HEK293 (cell line): ENCODE data around the gene PPIE.
A peak's percentile ranks its signal among the peaks of the same experiment; 100 is the strongest.

Experiments
- BCL11A ChIP-seq: fragments of 450-650 bp; formaldehyde crosslinking; IDR thresholded peaks from 2 replicates; pipeline ENCODE4 v1.5.1; 2016; ENCODE audit warnings: low read depth, missing biosample characterization, missing genetic modification characterization
- BCL11B ChIP-seq: fragments of 450-650 bp; formaldehyde crosslinking; IDR thresholded peaks from 2 replicates; pipeline ENCODE4 v1.5.1; 2016; ENCODE audit warnings: low read depth, missing biosample characterization, missing genetic modification characterization
- KLF9 ChIP-seq: fragments of 450-650 bp; formaldehyde crosslinking; IDR thresholded peaks from 2 replicates; pipeline ENCODE4 v1.5.1; 2016; ENCODE audit warnings: missing biosample characterization, missing genetic modification characterization, low read depth
- RBAK ChIP-seq: fragments of 450-650 bp; formaldehyde crosslinking; IDR thresholded peaks from 2 replicates; pipeline ENCODE4 v1.5.1; 2016; ENCODE audit warnings: missing biosample characterization, missing genetic modification characterization
- REPIN1 ChIP-seq: fragments of 450-650 bp; formaldehyde crosslinking; IDR thresholded peaks from 2 replicates; pipeline ENCODE4 v1.5.1; 2017; ENCODE audit warnings: missing biosample characterization, missing genetic modification characterization, low read depth
- SP2 ChIP-seq: fragments of 450-650 bp; formaldehyde crosslinking; IDR thresholded peaks from 2 replicates; pipeline ENCODE4 v1.5.1; 2016; ENCODE audit warnings: missing biosample characterization, missing genetic modification characterization
- SP7 ChIP-seq: fragments of 450-650 bp; formaldehyde crosslinking; IDR thresholded peaks from 2 replicates; pipeline ENCODE4 v1.5.1; 2016; ENCODE audit warnings: missing biosample characterization, missing genetic modification characterization
- ZBTB10 ChIP-seq: fragments of 450-650 bp; formaldehyde crosslinking; IDR thresholded peaks from 2 replicates; pipeline ENCODE4 v1.5.1; 2016; ENCODE audit warnings: missing biosample characterization, missing genetic modification characterization
- ZBTB48 ChIP-seq: fragments of 450-650 bp; formaldehyde crosslinking; IDR thresholded peaks from 2 replicates; pipeline ENCODE4 v1.5.1; 2016; ENCODE audit warnings: missing biosample characterization, missing genetic modification characterization
- ZBTB6 ChIP-seq: fragments of 450-650 bp; formaldehyde crosslinking; IDR thresholded peaks from 2 replicates; pipeline ENCODE4 v1.5.1; 2017; ENCODE audit warnings: missing biosample characterization, missing genetic modification characterization
- ZBTB7A ChIP-seq: fragments of 450-650 bp; formaldehyde crosslinking; IDR thresholded peaks from 2 replicates; pipeline ENCODE4 v1.5.1; 2016; ENCODE audit warnings: low read depth, missing biosample characterization, missing genetic modification characterization
- ZBTB8A ChIP-seq: fragments of 450-650 bp; formaldehyde crosslinking; IDR thresholded peaks from 2 replicates; pipeline ENCODE4 v1.5.1; 2016; ENCODE audit warnings: missing biosample characterization, missing genetic modification characterization
- ZEB2 ChIP-seq: fragments of 450-650 bp; formaldehyde crosslinking; IDR thresholded peaks from 2 replicates; pipeline ENCODE4 v1.5.1; 2016; ENCODE audit warnings: missing biosample characterization, missing genetic modification characterization
- ZFP41 ChIP-seq: fragments of 450-650 bp; formaldehyde crosslinking; IDR thresholded peaks from 2 replicates; pipeline ENCODE4 v1.5.1; 2016; ENCODE audit warnings: missing biosample characterization, missing genetic modification characterization, borderline replicate concordance
- ZNF138 ChIP-seq: fragments of 450-650 bp; formaldehyde crosslinking; IDR thresholded peaks from 2 replicates; pipeline ENCODE4 v1.5.1; 2016; ENCODE audit warnings: missing biosample characterization, missing genetic modification characterization, borderline replicate concordance
- ZNF211 ChIP-seq: fragments of 450-650 bp; formaldehyde crosslinking; IDR thresholded peaks from 2 replicates; pipeline ENCODE4 v1.5.1; 2016; ENCODE audit warnings: low read depth, missing biosample characterization, missing genetic modification characterization
- ZNF26 ChIP-seq: fragments of 450-650 bp; formaldehyde crosslinking; IDR thresholded peaks from 2 replicates; pipeline ENCODE4 v1.5.1; 2016; ENCODE audit warnings: missing biosample characterization, missing genetic modification characterization
- ZNF391 ChIP-seq: fragments of 450-650 bp; formaldehyde crosslinking; IDR thresholded peaks from 2 replicates; pipeline ENCODE4 v1.5.1; 2016; ENCODE audit warnings: low read depth, missing biosample characterization, missing genetic modification characterization, borderline replicate concordance
- ZNF416 ChIP-seq: fragments of 450-650 bp; formaldehyde crosslinking; IDR thresholded peaks from 2 replicates; pipeline ENCODE4 v1.5.1; 2016; ENCODE audit warnings: missing biosample characterization, missing genetic modification characterization
- ZNF488 ChIP-seq: fragments of 450-650 bp; formaldehyde crosslinking; IDR thresholded peaks from 2 replicates; pipeline ENCODE4 v1.5.1; 2016; ENCODE audit warnings: missing biosample characterization, missing genetic modification characterization
- ZNF513 ChIP-seq: fragments of 450-650 bp; IDR thresholded peaks from 2 replicates; pipeline ENCODE4 v1.5.1; 2018; ENCODE audit warnings: missing biosample characterization, missing genetic modification characterization
- ZNF514 ChIP-seq: fragments of 450-650 bp; formaldehyde crosslinking; IDR thresholded peaks from 2 replicates; pipeline ENCODE4 v1.5.1; 2016; ENCODE audit warnings: missing biosample characterization, missing genetic modification characterization
- ZNF660 ChIP-seq: fragments of 450-650 bp; IDR thresholded peaks from 2 replicates; pipeline ENCODE4 v1.5.1; 2018; ENCODE audit warnings: missing biosample characterization, mild to moderate bottlenecking, missing genetic modification characterization
- ZNF76 ChIP-seq: fragments of 450-650 bp; formaldehyde crosslinking; IDR thresholded peaks from 2 replicates; pipeline ENCODE4; 2016; ENCODE audit warnings: low read depth, missing biosample characterization, missing genetic modification characterization, borderline replicate concordance
- ZNF768 ChIP-seq: fragments of 450-650 bp; formaldehyde crosslinking; IDR thresholded peaks from 2 replicates; pipeline ENCODE4 v1.5.1; 2018; ENCODE audit warnings: missing biosample characterization, mild to moderate bottlenecking, missing genetic modification characterization
- ZNF777 ChIP-seq: fragments of 450-650 bp; formaldehyde crosslinking; IDR thresholded peaks from 2 replicates; pipeline ENCODE4 v1.5.1; 2017; ENCODE audit warnings: missing biosample characterization, missing genetic modification characterization, borderline replicate concordance
- TF ChIP-seq, protein P1 (sequence below): fragments of 450-650 bp; formaldehyde crosslinking; IDR thresholded peaks from 2 replicates; pipeline ENCODE4 v1.5.1; 2016; ENCODE audit warnings: missing biosample characterization, missing genetic modification characterization
- TF ChIP-seq, protein P2 (sequence below): fragments of 450-650 bp; formaldehyde crosslinking; IDR thresholded peaks from 2 replicates; pipeline ENCODE4 v1.5.1; 2016; ENCODE audit warnings: missing biosample characterization, missing genetic modification characterization

PPIE gene

GRCh38 chr1:39788426-39788757, 49.7 kb downstream of the PPIE start (continued):
- TF ChIP-seq, protein P1, sequence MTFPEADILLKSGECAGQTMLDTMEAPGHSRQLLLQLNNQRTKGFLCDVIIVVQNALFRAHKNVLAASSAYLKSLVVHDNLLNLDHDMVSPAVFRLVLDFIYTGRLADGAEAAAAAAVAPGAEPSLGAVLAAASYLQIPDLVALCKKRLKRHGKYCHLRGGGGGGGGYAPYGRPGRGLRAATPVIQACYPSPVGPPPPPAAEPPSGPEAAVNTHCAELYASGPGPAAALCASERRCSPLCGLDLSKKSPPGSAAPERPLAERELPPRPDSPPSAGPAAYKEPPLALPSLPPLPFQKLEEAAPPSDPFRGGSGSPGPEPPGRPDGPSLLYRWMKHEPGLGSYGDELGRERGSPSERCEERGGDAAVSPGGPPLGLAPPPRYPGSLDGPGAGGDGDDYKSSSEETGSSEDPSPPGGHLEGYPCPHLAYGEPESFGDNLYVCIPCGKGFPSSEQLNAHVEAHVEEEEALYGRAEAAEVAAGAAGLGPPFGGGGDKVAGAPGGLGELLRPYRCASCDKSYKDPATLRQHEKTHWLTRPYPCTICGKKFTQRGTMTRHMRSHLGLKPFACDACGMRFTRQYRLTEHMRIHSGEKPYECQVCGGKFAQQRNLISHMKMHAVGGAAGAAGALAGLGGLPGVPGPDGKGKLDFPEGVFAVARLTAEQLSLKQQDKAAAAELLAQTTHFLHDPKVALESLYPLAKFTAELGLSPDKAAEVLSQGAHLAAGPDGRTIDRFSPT = no peak
- TF ChIP-seq ZNF211 (tag by site-specific recombination) = no peak
- TF ChIP-seq BCL11B (tag by site-specific recombination) = no peak
- no peak for TF ChIP-seq ZEB2 (tag by site-specific recombination)
- no peak for TF ChIP-seq ZNF416 (tag by site-specific recombination)
- TF ChIP-seq ZBTB8A (tag by site-specific recombination) = peak; percentile 12; the same call in 1 of the 2 replicates
- no peak for TF ChIP-seq RBAK
- TF ChIP-seq ZNF391 = no peak
- peak; percentile 43; the same call in 1 of the 2 replicates for TF ChIP-seq ZNF76 (tag by site-specific recombination)
- TF ChIP-seq ZNF488 (tag by site-specific recombination) = no peak
- TF ChIP-seq ZNF514 (tag by site-specific recombination) = no peak
- TF ChIP-seq ZNF26 = no peak
- no peak for TF ChIP-seq SP7 (tag by site-specific recombination)
- TF ChIP-seq ZBTB6 = no peak
- TF ChIP-seq KLF9 (tag by site-specific recombination) = no peak
- TF ChIP-seq ZNF777 = no peak
- no peak for TF ChIP-seq BCL11A (tag by site-specific recombination)
- TF ChIP-seq ZBTB48 = peak; percentile 88; the same call in 1 of the 2 replicates
- TF ChIP-seq REPIN1 (tag by site-specific recombination) = no peak
- TF ChIP-seq ZNF768 (tag by site-specific recombination) = no peak
- no peak for TF ChIP-seq ZBTB7A (tag by site-specific recombination)
- no peak for TF ChIP-seq ZNF138 (tag by site-specific recombination)
- TF ChIP-seq ZFP41 (tag by site-specific recombination) = no peak
- TF ChIP-seq ZBTB10 = no peak
- TF ChIP-seq SP2 (tag by site-specific recombination) = no peak
- TF ChIP-seq ZNF660 (tag by site-specific recombination) = no peak
- TF ChIP-seq, protein P2, sequence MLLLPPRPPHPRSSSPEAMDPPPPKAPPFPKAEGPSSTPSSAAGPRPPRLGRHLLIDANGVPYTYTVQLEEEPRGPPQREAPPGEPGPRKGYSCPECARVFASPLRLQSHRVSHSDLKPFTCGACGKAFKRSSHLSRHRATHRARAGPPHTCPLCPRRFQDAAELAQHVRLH (tag by site-specific recombination) = no peak
- no peak for TF ChIP-seq ZNF513 (tag by site-specific recombination)
